ENCODE results near the gene ADGRD2. TPM values are rescaled to one million over a fixed set of nuclear protein-coding genes. Genes with fewer than 3 reads are reported as not detected.

ADGRD2 gene
- total RNA-seq, 1 experiment from 2014 or later: not detected

GRCh38 chr9:124487260-124488182 is 37.3 kb downstream of the ADGRD2 start:
- ATAC-seq: no peak
- Histone ChIP-seq H4K20me1 (ENCODE audit: insufficient read depth) (no peaks in the 10 kb centered on the region), H3K4me2 (ENCODE audit: low read length) (no peak overlapping the region), H3K9ac (ENCODE audit: low read length) (no peak overlapping the region), H3K36me3 (ENCODE audit: control insufficient read depth in 1 of 2, insufficient read depth in 2 of 2, low read length in 2 of 2) (no peaks in the 10 kb centered on the region), H3K4me1 (ENCODE audit: control insufficient read depth in 1 of 2, insufficient read depth in 2 of 2, low read length in 2 of 2) (no peaks in the 10 kb centered on the region; a peak in 1 of 4 replicates), H3K27ac (ENCODE audit: low read depth, low read length) (no peak overlapping the region), H3K79me2 (ENCODE audit: insufficient read depth, low read length) (no peaks in the 10 kb centered on the region), H3K4me3 (replicated peaks in 1 of 2; ENCODE audit: low read depth in 1 of 2, low read length in 2 of 2) (no peak overlapping the region), H3K9me2 (ENCODE audit: insufficient read depth) (no peaks in the 10 kb centered on the region), H3K9me3 (ENCODE audit: control insufficient read depth in 1 of 2, insufficient read depth in 1 of 2, low read depth in 1 of 2, low read length in 2 of 2) (no peaks in the 10 kb centered on the region), H2AFZ (ENCODE audit: low read depth, low read length, poor library complexity, severe bottlenecking) (no peak overlapping the region), H3K27me3 (ENCODE audit: insufficient read depth, low read length) (no peaks in the 10 kb centered on the region)
- BruUV-seq (replicated peaks): no TSS peak
- DNase-seq (ENCODE audit: low read depth, low spot score): no peak
- ChIA-PET CTCF (no interaction called here), RAD21 (ENCODE audit: low non-redundant PET in 1 of 2, low total read pairs in 2 of 2, uncharacterized antibody in 2 of 2, unreplicated experiment in 2 of 2) (no interaction called here), POLR2A (no interaction called here)
- TF ChIP-seq JUND (IDR thresholded peaks at IDR 0.05): no peak
- no peak for TF ChIP-seq MAX (IDR thresholded peaks at IDR 0.05)
- TF ChIP-seq SRF (IDR thresholded peaks at IDR 0.05; ENCODE audit: low read depth): no peak
- no peak for TF ChIP-seq SIN3A (IDR thresholded peaks at IDR 0.05; ENCODE audit: low read depth)
- no peak for TF ChIP-seq ZFX (IDR thresholded peaks at IDR 0.05)
- no peak for TF ChIP-seq EGR1 (IDR thresholded peaks at IDR 0.05; ENCODE audit: low read depth)
- intact Hi-C loops (cut with micrococcal nuclease): no loop called here

GRCh38 chr9:124488641-124489210 is 38.5 kb downstream of the ADGRD2 start:
- intact Hi-C loops (cut with micrococcal nuclease): no loop called here
- no peak for DNase-seq (ENCODE audit: low read depth, low spot score)
- H2AFZ ChIP-seq (ENCODE audit: low read depth, low read length, poor library complexity, severe bottlenecking): no peak overlapping the region
- no peaks in the 10 kb centered on the region for H3K4me1 ChIP-seq (ENCODE audit: control insufficient read depth in 1 of 2, insufficient read depth in 2 of 2, low read length in 2 of 2)
- H3K79me2 ChIP-seq (ENCODE audit: insufficient read depth, low read length): no peaks in the 10 kb centered on the region
- H3K27ac ChIP-seq (ENCODE audit: low read depth, low read length): no peak overlapping the region
- ChIA-PET RAD21 (ENCODE audit: low non-redundant PET in 1 of 2, low total read pairs in 2 of 2, uncharacterized antibody in 2 of 2, unreplicated experiment in 2 of 2) (no interaction called here), POLR2A (no interaction called here), CTCF (no interaction called here)
- H3K4me2 ChIP-seq (ENCODE audit: low read length): no peak overlapping the region
- H3K9me3 ChIP-seq (ENCODE audit: control insufficient read depth in 1 of 2, insufficient read depth in 1 of 2, low read depth in 1 of 2, low read length in 2 of 2): no peaks in the 10 kb centered on the region
- no peak for TF ChIP-seq ZFX (IDR thresholded peaks at IDR 0.05)
- no peaks in the 10 kb centered on the region for H4K20me1 ChIP-seq (ENCODE audit: insufficient read depth)
- no peaks in the 10 kb centered on the region for H3K36me3 ChIP-seq (ENCODE audit: control insufficient read depth in 1 of 2, insufficient read depth in 2 of 2, low read length in 2 of 2)
- no peak overlapping the region for H3K9ac ChIP-seq (ENCODE audit: low read length)
- H3K9me2 ChIP-seq (ENCODE audit: insufficient read depth): no peaks in the 10 kb centered on the region
- no TSS peak for BruUV-seq (replicated peaks)
- ATAC-seq: 0 out of 2 replicates have a peak, but pooled peaks have one; percentile 10
- no peaks in the 10 kb centered on the region for H3K27me3 ChIP-seq (ENCODE audit: insufficient read depth, low read length)
- no peak overlapping the region for H3K4me3 ChIP-seq (replicated peaks in 1 of 2; ENCODE audit: low read depth in 1 of 2, low read length in 2 of 2)

Measured in HCT116 (cell line).